Colonic mucosa (tissue), 4 donors: ENCODE measurements around the gene SETD3. TPM values are rescaled to one million over a fixed set of nuclear protein-coding genes. Genes with fewer than 3 reads are reported as not detected.
"Not testable (repeated sequence)": the region's sequence is repeated elsewhere in the genome, so short reads cannot be mapped to it uniquely, and the experiment has no call there.

ENCODE experiments used
- DNase-seq: peaks from one replicate; pipeline ENCODE4 v3.0.0-alpha.2; 2020
- H3K27ac ChIP-seq: fragments of 200-600 bp; one replicate; pipeline ENCODE4 v1.8.0; 2021
- H3K27me3 ChIP-seq: fragments of 200-600 bp; one replicate; pipeline ENCODE4 v1.8.0; 2021
- H3K36me3 ChIP-seq: fragments of 200-600 bp; one replicate; pipeline ENCODE4 v1.8.0; 2021
- H3K4me1 ChIP-seq: fragments of 200-600 bp; one replicate; pipeline ENCODE4 v1.8.0; 2021; ENCODE audit warnings: mild to moderate bottlenecking
- H3K4me3 ChIP-seq: fragments of 200-600 bp; one replicate; pipeline ENCODE4 v1.8.0; 2021
- H3K9ac ChIP-seq, 2 donors: one replicate each; pipeline ENCODE4 v1.7.0; 2013; ENCODE audit warnings: control low read depth in 2 of 2, low read depth in 2 of 2, low read length in 2 of 2
- H3K9me3 ChIP-seq: fragments of 200-600 bp; one replicate; pipeline ENCODE4 v1.8.0; 2021
- CTCF ChIP-seq: fragments of 200-600 bp; IDR thresholded peaks from one replicate; pipeline ENCODE4 v1.8.0; 2022; ENCODE audit warnings: antibody characterized with exemption, mild to moderate bottlenecking
- intact Hi-C: fragments of 100-400 bp; cut with DNase I; formaldehyde crosslinking; loops from one replicate; pipeline ENCODE4 v1.14.1; 2022
- total RNA-seq, 2 donors: library from RNA; stranded (reverse); fragmentation: NEBNext Ultra II Directional in 1 of 2; extraction: Animal tissue kit (Norgen Biotek cat#: 25700) in 1 of 2; gene quantifications; one replicate each; pipeline ENCODE4 v1.2.1, GENCODE V29; 2021
- donor health status: healthy.
- donor health status: DM: no; HTN: no; CAD: no.
- donor health status: DM: no; HTN: no; CAD: no.

SETD3 gene
- total RNA-seq, 2 donors from 2014 or later: 60.0 to 69.4 TPM

DNA sequence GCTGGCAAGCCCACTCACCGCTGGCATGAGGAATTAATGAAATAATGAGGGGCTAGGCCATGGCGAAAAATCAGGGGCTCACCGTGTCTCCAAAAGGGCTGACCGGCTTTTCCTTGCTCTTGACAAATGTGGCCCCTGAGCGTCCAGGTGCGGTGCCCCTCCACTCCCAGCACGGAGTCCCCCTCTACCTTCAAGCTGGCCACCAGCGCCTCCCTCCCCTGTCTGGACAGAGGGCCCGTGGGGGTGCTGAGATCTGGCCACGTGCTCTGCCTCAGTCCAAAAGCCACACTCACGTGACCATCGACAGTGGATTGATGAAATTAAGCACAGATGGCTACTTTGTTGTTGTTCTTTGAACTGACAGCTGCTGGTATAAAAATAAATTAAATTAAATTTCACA, 129.9 kb downstream of the SETD3 start:
- Histone ChIP-seq H3K27me3 (no peaks in the 10 kb centered on the region), H3K36me3 (no peaks in the 10 kb centered on the region), H3K27ac (no peak overlapping the region), H3K9me3 (no peaks in the 10 kb centered on the region), H3K4me3 (no peak overlapping the region), H3K4me1 (no peaks in the 10 kb centered on the region), H3K9ac (no peak overlapping the region)
- intact Hi-C loops: no loop called here
- DNase-seq: no peak
- no peak for TF ChIP-seq CTCF

DNA sequence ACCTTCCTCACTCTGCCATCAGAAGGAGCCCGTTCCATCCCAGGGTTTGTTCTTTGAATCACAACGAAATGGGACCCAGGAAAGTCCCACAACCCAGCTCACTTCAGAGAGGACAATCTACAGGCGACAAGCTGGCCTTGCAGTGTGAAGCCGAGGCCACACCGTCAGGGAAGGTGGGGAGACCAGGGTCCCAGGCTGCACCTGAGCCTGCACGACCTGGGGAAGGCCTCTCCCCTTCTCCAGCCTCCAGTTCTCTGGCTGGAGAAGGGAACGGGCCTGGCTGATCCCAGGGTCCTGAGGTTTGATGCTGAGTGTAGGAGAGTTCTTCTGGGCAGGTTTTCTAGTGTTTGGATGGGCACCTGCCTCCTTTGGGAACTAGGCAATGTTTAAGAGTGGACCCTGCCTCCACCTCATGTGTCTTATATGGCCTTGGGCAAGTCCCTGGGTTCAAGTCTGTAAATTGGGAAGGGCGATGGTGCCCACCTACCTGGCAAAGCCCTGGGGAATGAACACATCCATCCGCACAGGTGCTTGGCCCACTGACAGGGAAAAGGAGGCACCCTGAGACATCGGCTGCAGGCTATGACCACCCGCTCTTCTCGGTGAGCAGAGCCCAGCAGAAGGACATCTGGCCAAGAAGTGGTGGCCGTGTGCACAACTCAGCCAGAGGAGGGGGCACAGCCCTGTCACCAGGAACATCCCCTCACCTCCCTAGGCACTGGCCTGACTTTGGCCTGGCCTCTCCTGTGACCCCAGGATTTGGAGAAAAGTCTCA, 130.8 kb downstream of the SETD3 start:
- intact Hi-C loops: no loop called here

DNA sequence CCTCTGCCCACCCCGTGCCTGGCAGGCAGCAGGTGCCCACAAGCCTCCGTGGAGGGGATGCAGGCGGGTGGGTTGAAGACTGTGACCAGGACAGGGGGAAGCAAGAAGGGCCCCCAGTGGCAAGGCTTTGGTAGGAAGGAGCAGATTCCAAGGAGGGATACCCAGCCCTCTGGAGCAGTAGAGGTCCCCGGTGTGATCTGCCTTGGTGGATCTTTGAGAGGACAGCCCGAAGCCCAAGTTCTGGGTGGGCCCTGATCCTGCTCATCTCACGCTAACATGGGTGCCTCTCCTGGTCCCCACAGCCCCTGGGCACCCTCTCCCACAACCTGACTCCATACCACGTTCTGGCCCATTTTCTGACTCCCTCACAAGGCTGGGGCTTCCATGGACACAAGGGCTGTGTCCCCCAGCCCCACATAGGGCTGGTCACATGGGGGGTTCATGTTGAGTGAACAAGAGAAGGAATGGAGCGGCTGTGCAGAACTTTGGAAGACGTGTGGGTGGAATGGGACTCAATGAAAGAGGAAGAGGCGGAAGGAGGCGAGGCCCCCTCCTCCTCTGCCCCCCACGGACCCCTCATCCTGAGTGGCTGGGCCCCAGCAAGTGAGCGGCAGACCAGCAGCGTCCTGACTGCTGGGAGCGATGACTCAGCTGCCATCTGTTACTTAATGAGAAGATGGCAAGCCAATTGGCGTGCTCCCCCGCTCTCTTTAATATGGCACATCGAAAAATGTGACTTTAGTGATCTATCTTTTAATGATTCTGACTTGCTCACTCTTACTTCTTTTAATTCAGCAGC, 131.6 kb downstream of the SETD3 start:
- Histone ChIP-seq H3K27me3 (no peaks in the 10 kb centered on the region), H3K9ac (no peak overlapping the region), H3K4me1 (no peaks in the 10 kb centered on the region), H3K4me3 (no peak overlapping the region), H3K36me3 (no peaks in the 10 kb centered on the region), H3K27ac (no peak overlapping the region), H3K9me3 (no peaks in the 10 kb centered on the region)
- TF ChIP-seq CTCF: no peak
- no peak for DNase-seq
- intact Hi-C loops: no loop called here

More for the DNA sequence above, 130.8 kb downstream of the SETD3 start:
- Histone ChIP-seq H3K4me3 (no peak overlapping the region), H3K27ac (no peak overlapping the region), H3K36me3 (no peaks in the 10 kb centered on the region), H3K4me1 (no peaks in the 10 kb centered on the region), H3K9ac (no peak overlapping the region), H3K27me3 (no peaks in the 10 kb centered on the region), H3K9me3 (no peaks in the 10 kb centered on the region)
- DNase-seq: no peak
- no peak for TF ChIP-seq CTCF

DNA sequence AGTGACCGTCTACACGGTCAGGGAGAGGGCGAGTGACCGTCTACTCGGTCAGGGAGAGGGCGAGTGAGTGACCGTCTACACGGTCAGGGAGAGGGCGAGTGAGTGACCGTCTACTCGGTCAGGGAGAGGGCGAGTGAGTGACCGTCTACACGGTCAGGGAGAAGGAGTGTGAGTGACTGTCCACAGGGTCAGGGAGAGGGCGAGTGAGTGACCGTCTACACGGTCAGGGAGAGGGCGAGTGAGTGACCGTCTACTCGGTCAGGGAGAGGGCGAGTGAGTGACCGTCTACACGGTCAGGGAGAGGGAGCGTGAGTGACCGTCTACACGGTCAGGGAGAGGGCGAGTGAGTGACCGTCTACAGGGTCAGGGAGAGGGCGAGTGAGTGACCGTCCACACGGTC, 132.4 kb downstream of the SETD3 start:
- H3K4me3 ChIP-seq, DNase-seq, intact Hi-C loops, H3K36me3 ChIP-seq, H3K4me1 ChIP-seq, H3K9ac ChIP-seq, H3K9me3 ChIP-seq, H3K27me3 ChIP-seq, H3K27ac ChIP-seq: not testable (repeated sequence)

Other genes with a start within 250 kb of the SETD3 start
- 10 to 100 TPM in 1 of 2 donors, 1 to 10 TPM in 1; 5.6 to 10.4 TPM for gene BCL11B, start 208.7 kb downstream of the SETD3 start, total RNA-seq
- gene CCNK, start 550 bp upstream of the SETD3 start, total RNA-seq: 10 to 100 TPM; 65.8 to 67.7 TPM
- gene CCDC85C, start 123.3 kb upstream of the SETD3 start, total RNA-seq: 10 to 100 TPM; 54.0 to 73.4 TPM
- under 1 TPM; 0.44 to 0.93 TPM for gene HHIPL1, start 164.3 kb upstream of the SETD3 start, total RNA-seq
- gene CYP46A1, start 203.4 kb upstream of the SETD3 start, total RNA-seq: under 1 TPM; 0.05 to 0.25 TPM